DOHH2 (cell line): ENCODE data around the gene FAM180A.

Experiments used
- EZH2phosphoT487 ChIP-seq: fragments of 200-600 bp; sonication (generic); IDR thresholded peaks from 2 replicates; pipeline ENCODE4 v1.6.1; 2017; ENCODE audit warnings: borderline replicate concordance, mild to moderate bottlenecking, antibody characterized with exemption, low read length, moderate library complexity, mixed read lengths
- TF ChIP-seq, protein P1 (sequence below): fragments of 200-600 bp; sonication (generic); IDR thresholded peaks from one replicate; pipeline ENCODE4 v1.5.1; 2014; ENCODE audit warnings: antibody characterized with exemption, mild to moderate bottlenecking, low read depth, low read length; ENCODE audit not compliant: poor library complexity, severe bottlenecking

DNA sequence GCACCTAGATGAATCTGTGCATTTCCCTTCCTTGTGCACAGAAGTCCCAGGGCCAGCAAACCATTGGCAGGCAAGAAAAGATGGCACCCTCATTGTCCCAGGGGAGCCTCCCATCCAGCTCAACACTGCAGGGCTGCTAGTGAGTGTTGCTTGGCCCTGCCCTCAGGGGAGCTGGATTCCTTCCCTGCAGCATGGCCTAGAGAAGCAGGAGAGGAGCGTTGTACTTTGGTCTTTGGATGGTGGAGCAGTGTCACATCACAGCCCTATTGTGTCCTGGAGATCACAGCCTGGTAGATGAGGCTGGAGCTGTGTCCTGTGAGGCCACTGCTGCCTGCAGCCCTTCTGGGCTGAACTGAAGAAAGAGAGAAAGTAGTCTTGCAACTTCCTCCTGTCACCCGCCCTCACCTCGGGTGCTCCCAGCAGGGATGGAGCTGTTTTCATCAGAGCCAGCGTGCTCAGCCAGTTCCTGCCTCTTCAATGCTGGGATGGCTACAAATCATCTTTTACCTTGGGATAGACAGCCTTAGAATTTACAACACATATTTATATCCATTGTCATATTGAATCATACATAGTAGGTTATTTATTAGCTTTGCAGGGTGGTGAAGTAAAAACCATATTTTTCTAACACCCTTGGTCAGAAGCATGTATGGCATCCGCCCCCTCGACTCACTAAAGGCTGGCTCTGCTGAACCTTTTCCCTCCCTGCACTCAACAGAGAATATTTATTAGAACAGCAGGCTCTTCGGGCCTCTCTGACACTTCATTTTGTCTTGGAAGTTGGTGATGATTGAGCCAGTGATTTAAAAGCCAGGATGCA, 43.1 kb upstream of the FAM180A start:
- TF ChIP-seq, protein P1, sequence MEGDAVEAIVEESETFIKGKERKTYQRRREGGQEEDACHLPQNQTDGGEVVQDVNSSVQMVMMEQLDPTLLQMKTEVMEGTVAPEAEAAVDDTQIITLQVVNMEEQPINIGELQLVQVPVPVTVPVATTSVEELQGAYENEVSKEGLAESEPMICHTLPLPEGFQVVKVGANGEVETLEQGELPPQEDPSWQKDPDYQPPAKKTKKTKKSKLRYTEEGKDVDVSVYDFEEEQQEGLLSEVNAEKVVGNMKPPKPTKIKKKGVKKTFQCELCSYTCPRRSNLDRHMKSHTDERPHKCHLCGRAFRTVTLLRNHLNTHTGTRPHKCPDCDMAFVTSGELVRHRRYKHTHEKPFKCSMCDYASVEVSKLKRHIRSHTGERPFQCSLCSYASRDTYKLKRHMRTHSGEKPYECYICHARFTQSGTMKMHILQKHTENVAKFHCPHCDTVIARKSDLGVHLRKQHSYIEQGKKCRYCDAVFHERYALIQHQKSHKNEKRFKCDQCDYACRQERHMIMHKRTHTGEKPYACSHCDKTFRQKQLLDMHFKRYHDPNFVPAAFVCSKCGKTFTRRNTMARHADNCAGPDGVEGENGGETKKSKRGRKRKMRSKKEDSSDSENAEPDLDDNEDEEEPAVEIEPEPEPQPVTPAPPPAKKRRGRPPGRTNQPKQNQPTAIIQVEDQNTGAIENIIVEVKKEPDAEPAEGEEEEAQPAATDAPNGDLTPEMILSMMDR: no peak
- no peak for TF ChIP-seq EZH2phosphoT487
